Measurements from ENCODE around the gene WLS.
"Not testable (repeated sequence)": the region's sequence is repeated elsewhere in the genome, so short reads cannot be mapped to it uniquely, and the experiment has no call there.

WLS gene

GRCh38 chr1:68197461-68197860, 34.9 kb downstream of the WLS start:
- DNase-seq, result no peak

- no peak for DNase-seq
Measured at GRCh38 chr1:68196676-68197075, 35.6 kb downstream of the WLS start.

GRCh38 chr1:68191717-68192116, 40.6 kb downstream of the WLS start:
- DNase-seq, result no peak

GRCh38 chr1:68188644-68189340, 43.5 kb downstream of the WLS start:
- no peak for DNase-seq

GRCh38 chr1:68188060-68188538, 44.2 kb downstream of the WLS start:
- DNase-seq, result no peak

- no peak for DNase-seq
Measured at GRCh38 chr1:68185743-68186142, 46.6 kb downstream of the WLS start.

GRCh38 chr1:68183895-68184294, 48.4 kb downstream of the WLS start:
- DNase-seq, result no peak

- DNase-seq, result no peak
Measured at GRCh38 chr1:68181165-68181556, 51.2 kb downstream of the WLS start.

GRCh38 chr1:68180441-68181164, 51.7 kb downstream of the WLS start:
- DNase-seq, result no peak

GRCh38 chr1:68178821-68179490, 53.4 kb downstream of the WLS start:
- DNase-seq, result no peak

GRCh38 chr1:68175621-68176398, 56.5 kb downstream of the WLS start:
- no peak for DNase-seq

GRCh38 chr1:68174738-68175113, 57.6 kb downstream of the WLS start:
- no peak for DNase-seq

- no peak for DNase-seq
Measured at GRCh38 chr1:68173936-68174737, 58.2 kb downstream of the WLS start.

GRCh38 chr1:68173283-68173935, 58.9 kb downstream of the WLS start:
- DNase-seq, result no peak

- DNase-seq, result not testable (repeated sequence)
Measured at GRCh38 chr1:68171795-68172194, 60.5 kb downstream of the WLS start.

GRCh38 chr1:68168545-68169171, 63.7 kb downstream of the WLS start:
- no peak for DNase-seq

GRCh38 chr1:68167211-68167610, 65.1 kb downstream of the WLS start:
- no peak for DNase-seq

GRCh38 chr1:68166348-68166747, 66.0 kb downstream of the WLS start:
- no peak for DNase-seq

- DNase-seq, result no peak
Measured at GRCh38 chr1:68165665-68166064, 66.7 kb downstream of the WLS start.

GRCh38 chr1:68164918-68165317, 67.4 kb downstream of the WLS start:
- no peak for DNase-seq

GRCh38 chr1:68163220-68163619, 69.1 kb downstream of the WLS start:
- DNase-seq, result no peak

All from central memory CD4-positive, alpha-beta T cell (primary cell).